ENCODE data around the gene SLC16A12. TPM values are rescaled to one million over a fixed set of nuclear protein-coding genes. Genes with fewer than 3 reads are reported as not detected.

Gene SLC16A12
- total and polyA plus RNA-seq, 2 of the 13 experiments (the other 11 are each of a cell fraction or from before 2014, with no cell fraction given) = 0.02 TPM; not detected in 1

GRCh38 chr10:89552213-89552612, 16.8 kb upstream of the SLC16A12 start:
- CTCF ChIA-PET (ENCODE audit: low intra/inter-chr PET ratio, low total read pairs) = no interaction called here
- Histone ChIP-seq H3K4me1 (ENCODE audit: insufficient read depth, low read length) (peaks cover 9% of the 10 kb centered on the region; the same call in 1 of the 2 replicates), H3K79me2 (ENCODE audit: insufficient read depth, low read length) (no peaks in the 10 kb centered on the region), H3K27me3 (ENCODE audit: control insufficient read depth in 1 of 2, insufficient read depth in 2 of 2, low read length in 2 of 2) (no peaks in the 10 kb centered on the region), H3K4me2 (ENCODE audit: low read depth, low read length) (no peak overlapping the region), H3K9me3 (ENCODE audit: low read length) (no peaks in the 10 kb centered on the region), H3K36me3 (replicated peaks in 1 of 2; ENCODE audit: control insufficient read depth in 1 of 2, insufficient read depth in 2 of 2, low read length in 2 of 2) (no peaks in the 10 kb centered on the region), H3K27ac (ENCODE audit: extremely low read length, insufficient read depth, low read length) (no peak overlapping the region), H3K4me3 (replicated peaks in 1 of 3; ENCODE audit: insufficient read depth in 1 of 3, low read depth in 2 of 3, low read length in 3 of 3) (no peak overlapping the region), H4K20me1 (ENCODE audit: insufficient read depth, low read length) (no peaks in the 10 kb centered on the region), H2AFZ (ENCODE audit: low read length) (no peak overlapping the region), H3K9ac (ENCODE audit: insufficient read depth, low read depth, low read length) (no peak overlapping the region)
- TF ChIP-seq, protein P1, sequence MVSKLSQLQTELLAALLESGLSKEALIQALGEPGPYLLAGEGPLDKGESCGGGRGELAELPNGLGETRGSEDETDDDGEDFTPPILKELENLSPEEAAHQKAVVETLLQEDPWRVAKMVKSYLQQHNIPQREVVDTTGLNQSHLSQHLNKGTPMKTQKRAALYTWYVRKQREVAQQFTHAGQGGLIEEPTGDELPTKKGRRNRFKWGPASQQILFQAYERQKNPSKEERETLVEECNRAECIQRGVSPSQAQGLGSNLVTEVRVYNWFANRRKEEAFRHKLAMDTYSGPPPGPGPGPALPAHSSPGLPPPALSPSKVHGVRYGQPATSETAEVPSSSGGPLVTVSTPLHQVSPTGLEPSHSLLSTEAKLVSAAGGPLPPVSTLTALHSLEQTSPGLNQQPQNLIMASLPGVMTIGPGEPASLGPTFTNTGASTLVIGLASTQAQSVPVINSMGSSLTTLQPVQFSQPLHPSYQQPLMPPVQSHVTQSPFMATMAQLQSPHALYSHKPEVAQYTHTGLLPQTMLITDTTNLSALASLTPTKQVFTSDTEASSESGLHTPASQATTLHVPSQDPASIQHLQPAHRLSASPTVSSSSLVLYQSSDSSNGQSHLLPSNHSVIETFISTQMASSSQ (IDR thresholded peaks at IDR 0.05; ENCODE audit: low read depth) = no peak
- TF ChIP-seq, protein P1 (CRISPR knock-in tag; IDR thresholded peaks at IDR 0.05; ENCODE audit: borderline replicate concordance) = no peak
- no peak for TF ChIP-seq ZNF709 (CRISPR knock-in tag; IDR thresholded peaks at IDR 0.05)
- TF ChIP-seq, protein P2, sequence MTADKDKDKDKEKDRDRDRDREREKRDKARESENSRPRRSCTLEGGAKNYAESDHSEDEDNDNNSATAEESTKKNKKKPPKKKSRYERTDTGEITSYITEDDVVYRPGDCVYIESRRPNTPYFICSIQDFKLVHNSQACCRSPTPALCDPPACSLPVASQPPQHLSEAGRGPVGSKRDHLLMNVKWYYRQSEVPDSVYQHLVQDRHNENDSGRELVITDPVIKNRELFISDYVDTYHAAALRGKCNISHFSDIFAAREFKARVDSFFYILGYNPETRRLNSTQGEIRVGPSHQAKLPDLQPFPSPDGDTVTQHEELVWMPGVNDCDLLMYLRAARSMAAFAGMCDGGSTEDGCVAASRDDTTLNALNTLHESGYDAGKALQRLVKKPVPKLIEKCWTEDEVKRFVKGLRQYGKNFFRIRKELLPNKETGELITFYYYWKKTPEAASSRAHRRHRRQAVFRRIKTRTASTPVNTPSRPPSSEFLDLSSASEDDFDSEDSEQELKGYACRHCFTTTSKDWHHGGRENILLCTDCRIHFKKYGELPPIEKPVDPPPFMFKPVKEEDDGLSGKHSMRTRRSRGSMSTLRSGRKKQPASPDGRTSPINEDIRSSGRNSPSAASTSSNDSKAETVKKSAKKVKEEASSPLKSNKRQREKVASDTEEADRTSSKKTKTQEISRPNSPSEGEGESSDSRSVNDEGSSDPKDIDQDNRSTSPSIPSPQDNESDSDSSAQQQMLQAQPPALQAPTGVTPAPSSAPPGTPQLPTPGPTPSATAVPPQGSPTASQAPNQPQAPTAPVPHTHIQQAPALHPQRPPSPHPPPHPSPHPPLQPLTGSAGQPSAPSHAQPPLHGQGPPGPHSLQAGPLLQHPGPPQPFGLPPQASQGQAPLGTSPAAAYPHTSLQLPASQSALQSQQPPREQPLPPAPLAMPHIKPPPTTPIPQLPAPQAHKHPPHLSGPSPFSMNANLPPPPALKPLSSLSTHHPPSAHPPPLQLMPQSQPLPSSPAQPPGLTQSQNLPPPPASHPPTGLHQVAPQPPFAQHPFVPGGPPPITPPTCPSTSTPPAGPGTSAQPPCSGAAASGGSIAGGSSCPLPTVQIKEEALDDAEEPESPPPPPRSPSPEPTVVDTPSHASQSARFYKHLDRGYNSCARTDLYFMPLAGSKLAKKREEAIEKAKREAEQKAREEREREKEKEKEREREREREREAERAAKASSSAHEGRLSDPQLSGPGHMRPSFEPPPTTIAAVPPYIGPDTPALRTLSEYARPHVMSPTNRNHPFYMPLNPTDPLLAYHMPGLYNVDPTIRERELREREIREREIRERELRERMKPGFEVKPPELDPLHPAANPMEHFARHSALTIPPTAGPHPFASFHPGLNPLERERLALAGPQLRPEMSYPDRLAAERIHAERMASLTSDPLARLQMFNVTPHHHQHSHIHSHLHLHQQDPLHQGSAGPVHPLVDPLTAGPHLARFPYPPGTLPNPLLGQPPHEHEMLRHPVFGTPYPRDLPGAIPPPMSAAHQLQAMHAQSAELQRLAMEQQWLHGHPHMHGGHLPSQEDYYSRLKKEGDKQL (CRISPR knock-in tag; IDR thresholded peaks at IDR 0.05; ENCODE audit: low read depth) = no peak
- POLR2A ChIA-PET = no interaction called here
- in situ Hi-C loops (cut with HindIII; ENCODE audit: extremely low pct_ligation_motif_present, low pct_unique_long_range_greater_than_20kb) = no loop called here
- no TSS peak for BruUV-seq (replicated peaks)
- FAIRE-seq (no peak), DNase-seq (ENCODE audit: low spot score) (no peak), ATAC-seq (no peak)
- WGBS (ENCODE audit: low lambda C conversion rate) = 37% methylated on average over 4 of the region's 4 CpGs
- intact Hi-C loops (cut with micrococcal nuclease; ENCODE audit: unreplicated experiment) = loop anchor here (10.0 kb wide), 1 partner anchor 527 kb away; no protein-coding TSS in a partner anchor
